ENCODE results near the gene STK10.

STK10 gene

DNA sequence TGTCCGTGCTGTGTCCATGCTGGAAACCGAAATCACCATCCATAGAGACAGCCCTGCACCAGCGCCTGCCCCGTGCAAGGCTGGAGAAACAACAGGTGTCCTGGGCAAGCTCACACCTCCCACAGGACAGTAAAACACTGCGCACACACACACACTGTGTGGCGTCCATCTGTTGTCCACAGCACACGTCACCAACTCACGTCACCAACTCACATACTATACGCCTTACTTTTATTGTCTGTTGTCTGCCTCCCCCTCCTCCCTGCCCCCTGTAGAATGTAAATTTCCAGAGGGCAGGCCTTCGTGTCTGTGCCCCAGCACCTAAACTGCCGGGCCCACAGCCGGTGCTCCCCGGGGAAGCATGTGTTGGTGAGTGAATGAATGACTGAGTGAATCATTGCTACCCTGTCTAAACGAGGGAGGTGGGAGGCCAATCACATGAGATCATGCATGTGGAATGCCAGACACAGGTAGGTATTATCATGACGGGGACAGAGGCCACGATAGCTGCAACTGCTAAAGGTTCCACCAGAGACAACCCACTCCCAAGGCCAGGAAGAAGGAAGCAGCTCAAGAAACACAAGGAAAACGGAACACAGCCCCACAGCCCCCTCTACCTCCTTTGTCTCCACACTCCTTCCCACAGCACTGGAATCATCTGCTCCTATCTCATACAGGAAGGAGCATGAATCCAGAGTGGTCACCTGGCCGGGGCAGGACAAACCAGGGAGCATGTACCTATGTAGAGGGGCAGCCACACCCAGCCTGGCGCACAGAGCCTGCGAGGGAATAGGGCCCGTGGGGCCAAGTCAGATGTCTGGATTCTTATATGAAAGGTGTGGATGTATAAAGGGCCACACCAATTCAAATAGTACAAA, 41.9 kb downstream of the STK10 start:
- no peaks in the 10 kb centered on the region for H3K9me3 Mint-ChIP-seq
- H3K4me3 Mint-ChIP-seq = peak overlapping the region in 1 of 2 donors; percentile 21

DNA sequence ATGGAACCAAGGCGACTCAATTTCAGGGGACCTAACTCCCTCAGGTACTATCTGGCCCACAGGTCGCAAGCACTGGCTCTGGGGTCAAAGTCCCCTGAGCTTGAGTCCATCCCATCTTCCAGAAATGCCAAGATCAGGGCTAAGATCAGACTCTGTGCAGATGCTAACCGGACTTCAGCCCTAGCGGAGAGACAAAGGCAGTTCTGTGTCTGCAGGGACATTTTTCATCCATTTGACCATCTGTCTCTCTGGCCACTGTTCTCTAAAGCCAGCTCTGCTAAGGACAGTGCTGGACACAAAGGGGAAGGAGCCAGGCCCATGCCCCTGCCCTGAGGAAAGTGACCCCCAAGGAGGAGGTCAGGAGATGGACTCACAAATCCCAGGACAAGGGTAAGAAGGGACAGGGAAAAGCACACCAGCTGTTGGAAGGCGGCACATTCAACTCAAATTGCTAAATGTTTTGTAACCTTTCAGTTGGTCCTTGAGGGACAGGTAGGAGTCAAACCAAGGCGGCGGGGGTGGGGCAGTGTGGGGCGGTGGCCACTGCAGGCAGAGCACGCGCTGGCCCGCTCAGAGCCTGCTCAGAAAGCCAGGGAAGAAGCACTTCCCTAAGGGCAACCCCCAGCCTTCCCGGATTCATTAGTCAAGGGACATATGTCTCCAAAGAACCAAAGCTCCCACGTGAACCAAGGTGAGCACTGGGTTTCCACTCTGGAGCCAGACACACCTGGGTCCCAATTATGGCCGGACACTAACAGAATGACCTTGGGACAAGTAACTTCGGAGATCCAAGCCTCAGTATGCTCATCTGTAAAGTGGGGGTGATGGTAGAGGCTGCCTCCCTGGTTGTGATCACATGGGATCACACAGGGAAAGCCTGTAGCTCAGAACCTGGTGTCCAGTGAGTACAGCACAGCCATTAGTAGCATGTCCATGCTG, 42.8 kb downstream of the STK10 start:
- Mint-ChIP-seq H3K27ac (peak overlapping the region; percentile 24 to 74), H3K4me1 (peaks cover 91% of the 10 kb centered on the region), H3K9me3 (no peaks in the 10 kb centered on the region), H3K4me3 (no peak overlapping the region), H3K27me3 (no peaks in the 10 kb centered on the region)
- ATAC-seq = no peak
- DNase-seq = no peak

More for the DNA sequence above, 41.9 kb downstream of the STK10 start:
- ATAC-seq (no peak), DNase-seq (no peak)
- Mint-ChIP-seq H3K27ac (peak overlapping the region in 1 of 2 donors; percentile 46), H3K27me3 (no peaks in the 10 kb centered on the region), H3K4me1 (peaks cover 94% of the 10 kb centered on the region)

DNA sequence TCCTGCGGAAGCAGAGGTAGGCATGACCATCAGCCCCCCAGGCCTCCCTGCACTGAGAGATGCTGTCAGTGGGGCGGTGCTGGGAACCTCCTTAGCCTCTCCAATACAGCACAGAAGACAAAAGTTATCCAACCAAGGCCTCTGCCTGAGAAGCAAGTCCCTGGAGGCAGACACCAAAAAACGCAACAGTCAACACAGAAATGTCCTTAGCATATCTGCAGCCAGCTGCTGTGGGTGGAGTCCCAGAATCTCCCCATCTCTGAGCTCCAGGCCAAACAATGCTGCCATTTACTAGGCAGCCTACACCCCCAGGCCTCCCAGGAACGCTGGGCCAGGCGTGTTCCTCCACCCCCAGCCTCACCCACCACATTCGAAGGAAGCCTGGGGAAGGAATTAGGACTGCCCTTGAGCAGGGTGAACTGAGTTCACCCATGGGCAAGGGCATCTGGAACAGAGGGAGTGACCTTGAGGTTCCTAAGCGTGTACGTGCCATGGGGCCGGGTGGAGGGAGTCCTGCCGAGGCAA, 43.7 kb downstream of the STK10 start:
- no peak for ATAC-seq
- peak overlapping the region in 1 of 2 donors; percentile 25 for H3K27ac Mint-ChIP-seq
- H3K4me1 Mint-ChIP-seq = peaks cover 95% of the 10 kb centered on the region

DNA sequence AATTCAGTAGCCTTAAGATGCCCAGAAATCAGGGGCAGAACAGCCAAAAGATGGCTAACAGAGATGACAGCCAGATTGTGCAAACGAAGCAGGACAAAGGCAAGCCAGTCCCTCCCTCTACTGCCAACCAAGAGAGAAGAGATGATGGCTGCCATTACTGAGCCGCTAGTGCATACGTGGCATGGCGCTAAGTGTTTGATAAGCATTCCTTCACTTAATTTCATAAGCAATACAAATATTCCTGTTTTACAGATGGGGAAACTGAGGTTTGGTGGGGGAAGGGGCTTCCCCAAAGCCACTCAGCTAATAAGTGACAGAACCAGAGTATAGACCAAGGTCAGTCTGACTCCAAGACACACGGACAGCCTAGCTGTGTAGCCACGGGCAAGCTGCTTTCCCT, 44.1 kb downstream of the STK10 start:
- ATAC-seq = no peak
- Mint-ChIP-seq H3K27me3 (no peaks in the 10 kb centered on the region), H3K4me3 (no peak overlapping the region), H3K4me1 (peaks cover 92% of the 10 kb centered on the region), H3K9me3 (no peaks in the 10 kb centered on the region), H3K27ac (no peak overlapping the region)
- DNase-seq = no peak

More for the DNA sequence above, 43.7 kb downstream of the STK10 start:
- no peak for DNase-seq
- Mint-ChIP-seq H3K4me3 (no peak overlapping the region), H3K27me3 (no peaks in the 10 kb centered on the region), H3K9me3 (no peaks in the 10 kb centered on the region)

DNA sequence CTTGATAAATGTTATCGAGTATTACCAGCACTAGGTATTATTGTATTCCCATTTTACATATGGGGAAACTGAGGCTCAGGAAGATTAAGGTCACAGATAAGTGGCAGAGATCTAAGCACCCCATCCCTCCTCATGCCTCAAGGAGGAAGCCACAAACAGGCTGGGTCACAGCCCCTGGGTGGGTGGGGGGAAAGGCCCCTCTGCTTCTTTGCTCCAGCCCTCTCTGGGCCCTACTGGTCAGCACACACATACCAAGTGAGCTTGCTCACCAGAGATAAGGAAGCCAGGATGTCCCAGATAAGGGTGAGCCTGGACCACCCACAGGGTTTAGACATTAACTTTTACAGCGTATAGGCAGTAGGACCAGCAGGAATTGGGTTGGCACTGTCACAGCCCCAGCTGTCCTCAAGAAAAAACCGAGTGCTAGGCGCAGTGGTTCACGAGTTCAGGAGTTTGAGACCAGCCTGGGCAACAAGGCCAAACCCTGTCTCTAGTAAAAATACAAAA, 45.3 kb downstream of the STK10 start:
- Mint-ChIP-seq H3K9me3 (no peaks in the 10 kb centered on the region), H3K27ac (peak overlapping the region; percentile 83 to 85), H3K4me1 (peaks cover 81% of the 10 kb centered on the region), H3K27me3 (no peaks in the 10 kb centered on the region), H3K4me3 (no peak overlapping the region)
- ATAC-seq (peak; percentile 13), DNase-seq (no peak)

DNA sequence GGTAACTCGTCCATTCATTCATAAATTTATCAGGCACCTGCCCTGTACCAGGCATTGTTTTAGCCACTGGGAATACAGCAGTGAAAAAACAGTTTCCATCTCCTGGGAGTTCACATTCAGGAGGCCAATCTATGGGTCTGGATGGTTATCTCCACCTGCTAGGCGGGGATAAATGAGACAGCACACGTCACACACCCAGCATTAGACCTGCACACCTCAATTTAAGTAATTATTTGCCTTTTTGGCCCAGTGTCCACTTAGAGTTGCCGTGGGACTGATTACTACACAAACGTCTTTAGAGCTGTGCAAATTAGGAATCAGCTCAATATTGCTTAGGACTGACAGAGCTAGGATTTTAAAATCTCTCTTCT, 46.1 kb downstream of the STK10 start:
- Mint-ChIP-seq H3K27me3 (no peaks in the 10 kb centered on the region), H3K9me3 (no peaks in the 10 kb centered on the region), H3K4me1 (peaks cover 73% of the 10 kb centered on the region), H3K27ac (peak overlapping the region in 1 of 2 donors; percentile 19), H3K4me3 (no peak overlapping the region)
- DNase-seq (no peak), ATAC-seq (no peak)

DNA sequence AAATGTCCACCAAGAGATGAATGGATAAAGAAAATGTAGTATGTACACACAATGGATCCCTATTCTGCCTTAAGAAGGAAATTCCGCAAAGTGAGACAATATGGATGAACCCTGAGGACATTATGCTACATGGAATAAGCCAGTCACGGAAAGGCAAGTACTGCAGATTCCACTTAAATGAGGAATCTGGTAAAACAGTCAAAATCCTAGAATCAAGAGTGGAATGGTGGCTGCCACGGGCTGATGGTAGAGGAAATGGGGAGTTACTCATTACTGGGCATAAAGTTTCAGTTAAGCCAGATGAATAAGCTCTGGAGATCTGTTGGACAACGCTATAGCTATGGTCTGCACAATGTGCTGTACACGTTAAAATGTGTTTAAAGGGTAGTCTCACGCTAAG, 47.2 kb downstream of the STK10 start:
- H3K4me3 Mint-ChIP-seq = no peak overlapping the region
- H3K27ac Mint-ChIP-seq = no peak overlapping the region
- H3K9me3 Mint-ChIP-seq = no peaks in the 10 kb centered on the region
- DNase-seq (no peak), ATAC-seq (no peak)
- H3K4me1 Mint-ChIP-seq = peaks cover 66% of the 10 kb centered on the region
- H3K27me3 Mint-ChIP-seq = no peaks in the 10 kb centered on the region

DNA sequence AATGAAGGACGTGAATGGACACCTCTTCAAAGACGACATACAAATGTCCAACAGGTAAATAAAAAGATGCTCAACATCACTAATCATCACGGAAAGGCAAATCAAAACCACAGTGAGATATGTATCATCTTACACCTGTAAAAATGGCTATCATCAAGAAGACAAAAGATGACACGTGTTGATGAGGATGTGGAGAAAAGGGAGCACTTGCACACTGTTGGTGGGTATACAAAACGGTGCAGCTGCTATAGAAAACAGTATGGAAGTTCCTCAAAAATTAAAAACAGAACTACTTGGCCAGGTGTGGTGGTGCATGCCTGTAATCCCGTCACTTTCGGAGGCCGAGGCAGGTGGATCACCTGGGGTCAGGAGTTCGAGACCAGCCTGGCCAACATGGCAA, 47.9 kb downstream of the STK10 start:
- H3K4me3 Mint-ChIP-seq = no peak overlapping the region
- peaks cover 69% of the 10 kb centered on the region for H3K4me1 Mint-ChIP-seq
- H3K27ac Mint-ChIP-seq = peak overlapping the region in 1 of 2 donors; percentile 54
- DNase-seq = no peak
- H3K9me3 Mint-ChIP-seq = no peaks in the 10 kb centered on the region
- H3K27me3 Mint-ChIP-seq = no peaks in the 10 kb centered on the region
- ATAC-seq = no peak

DNA sequence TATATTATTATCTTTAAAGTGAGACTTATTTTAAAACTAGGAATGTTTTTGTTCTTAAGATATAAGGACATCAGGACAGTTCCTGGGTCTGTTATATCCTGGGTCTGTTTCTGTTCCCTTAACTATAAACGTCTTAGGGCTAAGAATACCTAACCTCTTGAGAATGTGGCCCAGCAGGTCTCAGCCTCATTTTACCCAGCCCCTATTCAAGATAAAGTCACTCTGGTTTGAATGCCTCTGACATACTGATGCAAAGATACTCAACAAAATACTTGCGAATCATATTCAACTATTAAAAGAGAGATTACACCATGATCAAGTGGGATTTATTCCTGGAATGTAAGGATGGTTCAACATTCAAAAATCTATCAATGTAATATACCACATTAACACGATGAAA, 51.0 kb downstream of the STK10 start:
- DNase-seq (no peak), ATAC-seq (no peak)
- no peaks in the 10 kb centered on the region for H3K9me3 Mint-ChIP-seq
- no peaks in the 10 kb centered on the region for H3K27me3 Mint-ChIP-seq
- H3K27ac Mint-ChIP-seq = no peak overlapping the region
- H3K4me3 Mint-ChIP-seq = no peak overlapping the region
- peaks cover 67% of the 10 kb centered on the region for H3K4me1 Mint-ChIP-seq

DNA sequence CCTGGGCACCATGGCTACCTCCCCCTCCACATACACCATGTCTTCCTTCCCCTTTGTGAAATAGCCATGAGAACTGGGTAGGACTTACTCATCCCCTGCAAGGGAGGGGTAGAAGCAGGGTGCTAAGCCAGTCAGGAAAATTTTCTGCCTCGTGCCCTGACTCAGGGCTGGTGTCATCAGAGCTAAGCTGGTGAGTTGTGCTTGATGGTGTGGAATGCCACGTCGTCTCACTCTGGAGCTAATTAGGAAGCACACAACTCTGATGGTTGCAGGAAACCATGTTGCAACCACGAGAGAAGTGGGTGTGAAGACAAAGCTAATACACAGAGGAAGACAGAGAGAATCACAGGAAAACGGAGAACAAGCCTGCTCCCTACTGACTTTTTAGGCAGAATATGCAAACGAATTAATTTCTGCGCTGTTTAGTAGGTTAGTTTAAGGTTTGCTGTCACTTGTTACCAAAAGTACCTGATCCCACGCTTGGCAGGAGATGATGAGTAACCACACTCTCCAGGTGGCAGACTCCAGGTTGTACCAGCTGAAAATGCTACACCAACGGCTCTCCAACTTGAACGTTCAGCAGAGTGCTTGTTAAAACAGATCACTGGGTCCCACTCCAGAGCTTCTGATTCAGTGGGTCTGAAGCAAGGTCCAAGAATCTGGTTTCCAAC, 54.5 kb downstream of the STK10 start:
- H3K4me1 Mint-ChIP-seq = peaks cover 73% of the 10 kb centered on the region
- no peaks in the 10 kb centered on the region for H3K9me3 Mint-ChIP-seq
- peak; percentile 94 for ATAC-seq
- peak overlapping the region; percentile 43 to 93 for H3K27ac Mint-ChIP-seq
- peak in 1 of 2 donors; percentile 37 for DNase-seq
- no peaks in the 10 kb centered on the region for H3K27me3 Mint-ChIP-seq
- peak overlapping the region; percentile 38 to 54 for H3K4me3 Mint-ChIP-seq

DNA sequence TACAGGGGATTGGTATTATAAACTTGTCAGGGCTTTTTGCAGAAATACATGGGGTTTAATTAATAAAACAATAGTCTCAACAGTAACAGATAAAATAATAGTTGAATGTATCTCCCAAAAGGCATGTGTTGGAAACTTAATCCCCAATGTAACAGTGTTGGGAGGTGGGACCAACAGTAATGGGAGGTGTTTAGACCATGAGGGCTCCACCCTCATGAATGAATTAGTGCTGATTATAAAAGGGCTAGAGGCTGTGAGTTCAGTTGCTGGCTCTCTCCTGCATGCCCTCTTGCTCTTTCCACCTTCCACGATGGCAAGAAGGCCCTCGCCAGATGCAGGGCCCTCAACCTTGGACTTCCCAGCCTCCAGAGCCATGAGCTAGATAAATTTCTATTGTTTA, 56.3 kb downstream of the STK10 start:
- Mint-ChIP-seq H3K9me3 (no peaks in the 10 kb centered on the region), H3K27me3 (no peaks in the 10 kb centered on the region), H3K27ac (peak overlapping the region in 1 of 2 donors; percentile 56), H3K4me3 (no peak overlapping the region), H3K4me1 (peaks cover 81% of the 10 kb centered on the region)
- ATAC-seq (no peak), DNase-seq (no peak)

DNA sequence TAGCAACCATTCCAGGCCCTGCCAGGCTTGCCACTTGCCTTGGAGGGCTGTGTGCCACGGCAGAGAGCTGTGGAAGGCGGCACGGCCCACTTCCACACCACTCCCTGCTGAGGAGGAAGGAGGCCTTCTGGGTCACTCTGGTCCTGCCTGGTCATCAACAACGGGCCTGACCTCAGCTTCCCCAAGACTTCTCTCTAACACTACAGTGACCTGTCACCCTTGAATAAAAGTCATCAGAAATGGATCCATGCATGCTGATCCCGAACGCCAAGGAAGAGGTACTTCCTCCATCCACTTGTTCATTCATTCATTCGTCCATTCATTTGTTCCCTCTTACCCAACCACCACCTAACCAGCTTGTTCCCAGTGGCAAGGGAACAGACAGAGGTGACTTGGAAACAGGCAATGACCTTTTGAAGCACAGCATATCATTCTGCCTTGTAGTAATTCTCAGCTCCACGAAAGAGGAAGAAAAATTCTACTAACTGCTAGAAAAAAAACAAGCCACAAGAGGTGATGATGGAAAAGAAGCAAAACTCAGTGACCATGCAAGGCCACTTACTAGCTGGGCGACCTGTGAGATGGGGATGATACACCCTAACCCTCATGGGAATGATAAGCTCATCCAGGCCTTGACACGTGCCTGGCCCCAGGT, 58.6 kb downstream of the STK10 start:
- ATAC-seq (no peak), DNase-seq (no peak)
- Mint-ChIP-seq H3K9me3 (peaks cover 0 to 3% of the 10 kb centered on the region in 2 donors), H3K27me3 (no peaks in the 10 kb centered on the region), H3K27ac (peak overlapping the region; percentile 34 to 78), H3K4me1 (peaks cover 67% of the 10 kb centered on the region), H3K4me3 (no peak overlapping the region)

DNA sequence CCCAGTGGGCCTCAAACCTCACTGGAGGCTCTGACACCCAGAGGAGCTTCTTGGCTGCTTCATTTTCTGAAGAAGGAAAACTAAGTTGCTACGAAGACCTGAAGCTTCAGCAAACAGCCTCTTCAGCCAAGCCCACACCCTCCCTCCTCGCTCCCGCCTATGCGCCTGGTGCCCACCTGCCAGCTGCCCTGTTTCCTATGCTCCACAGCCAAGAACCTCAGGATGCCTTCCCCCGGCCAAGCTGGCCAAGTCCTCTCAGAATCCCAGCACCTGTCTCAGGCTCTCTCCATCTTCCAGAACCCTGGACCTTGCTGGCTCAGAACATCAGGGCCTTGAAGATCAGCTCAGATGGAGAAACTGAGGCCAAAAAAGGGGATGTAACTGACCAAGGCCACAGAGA, 60.4 kb downstream of the STK10 start:
- no peak overlapping the region for H3K4me3 Mint-ChIP-seq
- no peak for ATAC-seq
- DNase-seq = no peak
- H3K27ac Mint-ChIP-seq = peak overlapping the region in 1 of 2 donors; percentile 93
- H3K27me3 Mint-ChIP-seq = no peaks in the 10 kb centered on the region
- peaks cover 61% of the 10 kb centered on the region for H3K4me1 Mint-ChIP-seq
- peaks cover 0 to 3% of the 10 kb centered on the region in 2 donors for H3K9me3 Mint-ChIP-seq

DNA sequence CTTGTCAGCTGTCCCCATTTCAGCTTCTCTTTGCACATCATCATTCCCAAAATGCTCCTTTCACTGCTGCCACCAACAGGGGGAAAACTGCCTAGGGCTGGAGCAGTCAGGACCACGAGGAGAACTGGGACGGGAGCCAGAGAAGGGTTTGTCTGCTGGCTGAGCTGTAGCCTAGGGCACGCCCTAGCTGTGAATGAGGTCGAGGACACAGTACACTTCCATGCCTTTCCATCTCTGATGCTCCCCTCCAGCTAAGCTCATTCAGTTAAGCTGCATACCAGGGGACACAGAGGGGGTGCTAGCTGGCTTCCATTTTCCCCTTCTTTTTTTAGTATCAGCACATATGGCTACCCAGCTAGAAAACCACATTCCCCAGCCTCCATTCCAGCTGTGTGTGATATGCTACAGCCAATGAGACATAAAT, 64.7 kb downstream of the STK10 start:
- Mint-ChIP-seq H3K27ac (peak overlapping the region in 1 of 2 donors; percentile 59), H3K4me3 (no peak overlapping the region), H3K4me1 (peaks cover 58% of the 10 kb centered on the region), H3K9me3 (peaks cover 0 to 3% of the 10 kb centered on the region in 2 donors), H3K27me3 (no peaks in the 10 kb centered on the region)
- DNase-seq (no peak), ATAC-seq (no peak)
